KOPT-K1 (cell line): ENCODE measurements around the gene PLCH2.

Experiments used
- H3K27ac ChIP-seq: fragments of 200-600 bp; sonication (generic); 2 replicates; pipeline ENCODE4 v1.5.1; 2016; ENCODE audit warnings: antibody characterized with exemption, mild to moderate bottlenecking, low read depth, low read length; ENCODE audit not compliant: poor library complexity, severe bottlenecking
- H3K36me3 ChIP-seq: fragments of 200-600 bp; sonication (generic); 2 replicates; pipeline ENCODE4 v1.5.1; 2017; ENCODE audit warnings: antibody characterized with exemption, mild to moderate bottlenecking, low read length, moderate library complexity; ENCODE audit not compliant: insufficient read depth
- H3K9me3 ChIP-seq: fragments of 200-600 bp; sonication (generic); 2 replicates; pipeline ENCODE4 v1.5.1; 2017; ENCODE audit warnings: antibody characterized with exemption, low read length, mild to moderate bottlenecking; ENCODE audit not compliant: insufficient read depth, poor library complexity, severe bottlenecking

PLCH2 gene

DNA sequence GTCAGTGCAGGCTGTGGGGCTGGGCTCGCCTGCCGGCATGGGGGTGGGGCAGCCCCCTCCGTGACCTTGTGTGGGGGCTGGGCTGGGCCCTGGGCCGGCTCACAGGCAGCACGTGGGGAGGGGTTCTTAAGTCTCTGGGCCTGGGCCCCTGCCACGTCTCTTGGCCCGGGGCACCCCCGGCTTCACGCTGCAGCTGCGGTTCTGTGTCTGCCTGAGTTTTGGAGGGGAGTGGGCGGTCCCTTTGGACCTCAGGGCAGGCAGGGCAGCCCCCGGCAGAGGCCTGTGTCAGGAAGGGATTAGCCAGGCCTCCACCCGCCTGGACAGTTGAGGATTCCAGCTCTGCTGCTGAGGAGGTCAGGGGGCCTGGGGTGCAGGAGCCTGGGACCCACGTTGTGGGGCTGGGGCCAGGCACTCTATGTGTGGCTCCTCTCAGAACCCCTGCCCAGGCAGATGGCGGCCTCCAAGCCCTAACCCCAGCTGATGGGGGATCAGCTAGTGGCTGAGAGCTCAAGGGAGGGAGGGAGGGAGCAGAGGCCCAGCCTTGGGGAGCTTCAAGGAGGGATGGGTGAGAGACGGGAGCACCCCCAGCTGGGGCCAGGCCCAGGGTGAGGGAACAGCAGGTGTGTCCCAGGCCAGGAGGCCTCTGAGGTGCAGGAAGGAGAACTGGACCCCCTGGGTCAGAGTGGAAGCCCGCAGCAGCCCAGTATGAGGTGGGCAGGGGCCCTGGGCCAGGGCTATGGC lies 1.8 kb upstream of the PLCH2 start:
- Histone ChIP-seq H3K27ac (no peak overlapping the region), H3K9me3 (no peaks in the 10 kb centered on the region), H3K36me3 (no peaks in the 10 kb centered on the region)

DNA sequence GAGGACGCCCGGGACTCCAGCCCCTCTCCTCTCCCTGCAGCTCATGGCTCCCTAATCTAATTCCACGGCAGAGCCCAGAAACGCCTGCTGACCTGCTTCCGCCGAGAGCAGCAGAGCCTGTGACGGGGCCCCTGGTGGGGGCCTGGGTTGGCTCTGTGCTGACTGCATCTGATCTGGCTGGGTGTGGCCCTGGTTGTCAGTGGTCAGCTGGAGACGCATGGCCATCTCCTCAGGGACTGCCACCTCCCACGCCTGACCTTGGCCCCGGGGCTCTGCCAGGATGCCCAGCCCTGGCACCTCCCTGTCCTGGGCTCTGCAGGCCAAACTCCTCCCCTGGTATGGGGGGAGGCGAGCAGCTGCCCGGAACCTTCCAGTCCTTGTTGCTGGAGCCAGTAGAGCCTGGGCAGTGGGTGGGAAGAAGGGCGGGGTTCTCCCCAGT lies 1.1 kb upstream of the PLCH2 start:
- Histone ChIP-seq H3K36me3 (no peaks in the 10 kb centered on the region), H3K9me3 (no peaks in the 10 kb centered on the region), H3K27ac (no peak overlapping the region)

DNA sequence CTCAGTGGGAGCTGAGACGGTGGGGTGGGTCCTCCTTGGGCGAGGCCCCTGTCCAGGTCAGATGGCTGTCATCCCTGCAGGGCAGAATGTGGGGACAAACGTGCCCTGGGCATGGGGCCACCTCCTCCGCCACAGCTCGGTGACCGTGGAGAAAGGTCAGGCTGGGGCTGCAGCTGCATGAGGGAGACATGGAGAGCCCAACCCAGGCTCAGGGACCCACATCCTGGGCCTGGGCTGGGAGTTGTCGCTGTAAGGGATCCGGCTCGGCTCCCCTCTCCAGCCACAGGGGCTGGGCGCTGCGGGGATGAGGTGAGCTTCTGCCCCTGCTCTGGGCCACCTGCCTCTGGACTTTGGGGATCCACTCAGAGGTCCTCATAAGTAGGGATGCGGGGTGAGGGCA lies 518 bp upstream of the PLCH2 start:
- Histone ChIP-seq H3K9me3 (no peaks in the 10 kb centered on the region), H3K36me3 (no peaks in the 10 kb centered on the region), H3K27ac (no peak overlapping the region)

DNA sequence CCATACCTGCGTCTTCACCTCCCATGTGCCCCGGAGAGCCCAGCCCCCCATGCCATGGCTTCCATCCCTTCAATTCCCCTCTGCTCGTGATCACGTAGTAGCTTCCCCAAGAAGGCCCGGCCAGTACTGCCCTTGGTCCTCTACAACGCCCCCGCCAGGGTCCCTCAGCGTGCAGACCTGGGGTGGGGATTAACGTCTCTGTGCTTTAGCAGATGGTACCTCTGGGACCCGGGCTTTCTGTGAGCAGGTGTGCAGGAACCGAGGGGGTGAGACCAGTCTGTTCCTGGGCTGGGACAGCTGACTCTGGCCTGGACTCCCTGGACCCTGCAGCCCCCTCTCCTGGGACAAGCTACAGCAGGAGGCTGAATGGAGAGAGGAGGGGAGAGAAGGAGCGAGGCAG lies 1.2 kb downstream of the PLCH2 start:
- Histone ChIP-seq H3K36me3 (no peaks in the 10 kb centered on the region), H3K9me3 (no peaks in the 10 kb centered on the region), H3K27ac (no peak overlapping the region)

DNA sequence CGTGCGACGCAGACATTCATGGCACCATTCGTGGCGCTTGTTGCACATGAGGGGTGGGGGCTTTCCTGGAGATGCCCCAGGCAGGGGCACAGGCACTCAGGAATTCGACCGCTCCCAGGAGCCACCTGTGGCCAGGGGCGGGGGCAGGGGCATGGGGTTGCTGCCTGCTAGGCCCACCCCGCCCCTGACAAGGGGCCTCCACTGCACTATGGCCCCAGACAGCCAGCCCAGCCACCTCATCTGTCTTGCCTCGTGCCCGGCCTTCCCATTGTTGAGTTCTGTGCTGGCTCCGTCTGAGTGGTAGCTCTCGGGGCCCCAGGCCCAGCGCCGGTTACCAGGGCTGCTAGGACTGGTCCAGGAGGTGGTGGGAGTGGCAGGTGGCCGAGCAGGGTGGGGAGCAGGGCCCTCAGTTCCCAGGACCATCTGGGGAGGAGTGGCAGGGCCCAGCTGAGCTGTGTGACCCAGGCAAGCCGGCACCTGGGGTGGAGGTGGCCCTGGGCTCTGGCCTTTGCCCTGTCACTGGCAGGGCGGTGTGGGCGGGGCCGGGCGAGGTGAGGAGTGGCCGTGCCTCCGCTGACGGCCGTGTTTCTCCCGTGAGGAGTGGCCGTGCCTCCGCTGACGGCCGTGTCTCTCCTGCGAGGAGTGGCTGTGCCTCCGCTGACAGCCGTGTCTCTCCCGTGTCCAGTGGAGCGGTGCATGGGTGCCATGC lies 1.9 kb downstream of the PLCH2 start:
- Histone ChIP-seq H3K36me3 (no peaks in the 10 kb centered on the region), H3K27ac (no peak overlapping the region), H3K9me3 (no peaks in the 10 kb centered on the region)

DNA sequence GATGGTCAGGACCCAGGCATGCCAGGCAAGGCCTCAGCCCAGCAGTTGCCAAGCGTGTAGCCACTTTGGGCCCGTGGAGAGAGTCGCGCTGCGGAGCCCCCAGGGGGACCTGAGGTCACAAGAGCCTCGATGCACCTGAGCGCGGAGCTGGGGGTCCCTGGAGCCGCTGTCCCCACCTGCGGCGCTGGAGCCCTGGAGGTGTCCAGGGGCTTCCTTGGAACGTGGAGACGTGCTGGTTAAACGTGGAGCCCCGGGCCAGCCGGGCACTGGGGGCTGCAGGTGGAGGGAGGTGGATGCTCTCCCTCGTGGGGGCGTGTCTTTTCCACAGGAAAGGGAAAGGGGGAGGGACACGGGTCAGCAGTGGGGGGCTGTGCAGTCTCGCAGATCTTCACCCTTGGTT lies 3.1 kb downstream of the PLCH2 start:
- no peaks in the 10 kb centered on the region for H3K9me3 ChIP-seq
- no peaks in the 10 kb centered on the region for H3K36me3 ChIP-seq
- H3K27ac ChIP-seq, result no peak overlapping the region

DNA sequence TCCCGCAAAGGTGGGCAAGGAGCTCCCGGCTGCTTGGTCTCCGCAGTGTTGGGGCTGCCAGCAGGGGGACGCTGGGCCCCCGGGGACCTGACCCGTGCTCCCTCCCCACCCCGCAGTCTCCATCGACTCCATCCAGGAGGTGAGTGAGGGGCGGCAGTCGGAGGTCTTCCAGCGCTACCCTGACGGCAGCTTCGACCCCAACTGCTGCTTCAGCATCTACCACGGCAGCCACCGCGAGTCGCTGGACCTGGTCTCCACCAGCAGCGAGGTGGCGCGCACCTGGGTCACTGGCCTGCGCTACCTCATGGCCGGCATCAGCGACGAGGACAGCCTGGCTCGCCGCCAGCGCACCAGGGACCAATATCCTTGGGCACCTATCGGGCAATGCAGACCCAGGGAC lies 3.5 kb downstream of the PLCH2 start:
- H3K27ac ChIP-seq, result no peak overlapping the region
- no peaks in the 10 kb centered on the region for H3K36me3 ChIP-seq
- H3K9me3 ChIP-seq, result no peaks in the 10 kb centered on the region

DNA sequence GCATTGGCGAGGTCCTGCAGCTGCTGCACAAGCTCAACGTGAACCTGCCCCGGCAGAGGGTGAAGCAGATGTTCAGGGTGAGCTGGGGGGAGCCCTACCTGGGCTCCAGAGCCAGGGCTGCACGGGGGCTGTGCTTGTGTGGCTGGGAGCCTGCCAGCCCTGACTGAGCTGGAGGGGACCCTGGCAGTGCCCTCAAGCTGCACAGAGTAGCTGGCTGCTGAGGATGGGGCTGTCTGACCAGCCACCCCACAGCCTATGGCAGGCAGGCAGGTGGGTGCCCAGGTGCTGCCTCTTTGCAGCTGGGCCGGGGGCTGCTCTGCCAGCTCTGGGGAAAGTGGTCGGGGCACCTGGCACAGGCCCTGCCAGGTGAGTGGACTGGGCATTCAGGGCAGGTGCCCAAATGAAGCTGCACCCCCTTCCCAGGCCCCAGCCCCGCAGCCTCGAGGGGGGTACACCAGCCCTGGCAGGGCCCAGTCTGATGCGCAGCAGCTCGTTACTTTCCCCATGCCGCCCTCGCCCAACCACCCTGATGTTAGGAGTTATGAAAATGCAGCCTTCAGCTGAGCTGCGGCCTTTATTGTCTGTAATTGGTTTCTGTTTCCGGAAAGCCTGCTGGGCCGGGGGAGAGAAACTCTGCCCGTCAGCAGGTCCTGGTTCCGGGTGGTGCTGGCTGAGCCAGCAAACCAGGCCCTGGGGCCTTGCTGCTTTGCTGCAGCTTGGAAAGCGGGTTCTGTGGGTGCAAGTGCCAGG lies 4.3 kb downstream of the PLCH2 start:
- no peak overlapping the region for H3K27ac ChIP-seq
- no peaks in the 10 kb centered on the region for H3K36me3 ChIP-seq
- H3K9me3 ChIP-seq, result no peaks in the 10 kb centered on the region

DNA sequence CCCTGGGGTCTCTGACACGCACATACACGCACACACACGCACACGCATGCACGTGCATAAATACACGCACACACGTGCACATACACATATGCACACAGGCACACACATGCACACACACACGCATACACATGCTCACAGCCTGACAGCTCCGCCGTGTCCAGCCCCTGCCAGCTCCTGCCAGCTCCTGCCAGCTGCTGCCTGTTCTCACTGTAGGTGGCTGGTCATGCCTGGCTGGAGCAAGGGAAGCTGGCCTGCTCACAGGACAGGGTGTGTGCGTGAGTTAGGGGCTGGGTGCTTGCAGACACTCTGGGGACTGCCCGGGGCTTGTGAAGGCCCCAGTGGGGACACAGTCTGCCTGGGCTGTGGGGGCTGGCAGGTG lies 4.9 kb downstream of the PLCH2 start:
- no peaks in the 10 kb centered on the region for H3K36me3 ChIP-seq
- no peak overlapping the region for H3K27ac ChIP-seq
- no peaks in the 10 kb centered on the region for H3K9me3 ChIP-seq

DNA sequence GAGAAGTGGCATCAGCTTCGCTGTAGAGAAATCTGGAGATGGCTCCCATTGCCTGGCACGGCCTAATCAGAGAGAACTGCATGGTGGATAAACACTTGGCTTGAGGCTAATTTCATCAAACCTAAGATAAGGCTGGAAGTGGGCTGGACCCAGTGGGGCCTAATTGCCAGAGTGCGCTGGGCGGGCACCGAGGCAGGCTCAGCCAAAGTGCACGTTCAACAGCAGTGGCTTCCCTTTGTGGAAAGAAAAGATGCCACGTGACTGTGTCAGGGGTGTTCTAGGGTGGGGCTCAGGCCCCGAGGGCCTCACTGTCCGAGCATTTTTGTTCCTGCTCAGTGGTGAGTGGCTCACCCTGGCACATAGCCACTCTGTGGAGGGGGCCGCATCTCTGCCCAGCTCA lies 5.8 kb downstream of the PLCH2 start:
- no peak overlapping the region for H3K27ac ChIP-seq
- H3K36me3 ChIP-seq, result no peaks in the 10 kb centered on the region
- no peaks in the 10 kb centered on the region for H3K9me3 ChIP-seq

DNA sequence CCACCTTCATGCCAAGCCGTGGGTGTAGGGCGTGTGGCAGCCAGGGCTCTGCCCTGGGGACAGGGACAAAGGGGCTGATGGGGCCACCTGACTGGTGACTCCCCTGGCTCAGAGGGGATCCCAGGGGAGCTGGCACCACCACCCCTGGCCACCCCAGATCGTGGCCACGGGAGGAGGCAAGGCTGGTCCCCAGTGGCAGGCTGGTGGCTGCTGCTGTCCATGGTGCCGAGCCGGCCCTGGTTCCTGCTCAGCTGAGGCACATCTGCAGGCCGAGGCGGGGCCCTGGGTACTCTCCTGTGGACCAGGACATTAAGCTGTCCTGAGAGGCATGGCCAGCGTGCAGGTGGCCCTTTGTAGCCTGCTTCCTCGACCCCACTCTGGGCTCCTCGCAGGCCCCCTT lies 6.5 kb downstream of the PLCH2 start:
- Histone ChIP-seq H3K27ac (no peak overlapping the region), H3K36me3 (no peaks in the 10 kb centered on the region), H3K9me3 (no peaks in the 10 kb centered on the region)

DNA sequence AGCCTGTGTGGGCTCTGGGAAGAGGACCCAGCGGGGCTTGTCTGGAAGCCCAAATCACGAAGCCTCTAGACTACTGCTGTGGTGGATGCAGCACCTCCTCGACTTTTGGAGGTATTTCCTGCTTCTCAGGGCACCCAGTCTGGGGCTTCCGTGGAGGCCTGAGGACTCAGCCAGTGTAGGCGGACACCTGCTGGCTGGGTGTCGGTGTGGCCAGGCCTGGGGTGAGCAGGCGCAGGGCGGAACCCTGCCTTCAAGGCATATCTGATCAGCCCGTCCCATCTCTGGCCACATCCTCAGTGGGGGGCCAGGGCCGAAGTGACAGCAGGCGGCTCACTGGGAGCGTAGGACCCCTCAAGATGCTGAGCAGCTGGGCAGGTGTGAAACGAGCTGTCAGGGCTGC lies 6.9 kb downstream of the PLCH2 start:
- Histone ChIP-seq H3K9me3 (peaks cover 3% of the 10 kb centered on the region), H3K36me3 (no peaks in the 10 kb centered on the region), H3K27ac (no peak overlapping the region)

DNA sequence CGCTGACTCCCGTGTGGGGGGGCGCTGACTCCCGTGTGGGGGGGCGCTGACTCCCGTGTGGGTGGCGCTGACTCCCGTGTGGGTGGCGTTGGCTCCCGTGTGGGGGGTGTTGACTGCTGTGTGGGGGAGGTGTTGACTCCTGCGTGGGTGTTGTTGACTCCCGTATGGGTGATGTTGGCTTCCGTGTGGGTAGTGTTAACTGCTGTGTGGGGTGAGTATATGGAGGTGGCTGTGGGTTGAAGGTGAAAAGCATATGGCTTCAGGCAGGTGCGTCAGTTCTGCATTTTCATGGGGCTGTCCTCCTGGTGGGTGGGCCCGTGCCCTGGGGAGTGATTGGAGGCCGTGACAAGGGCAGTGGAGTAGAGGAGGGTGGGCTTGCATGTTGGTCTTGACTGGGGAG lies 7.9 kb downstream of the PLCH2 start:
- Histone ChIP-seq H3K9me3 (peaks cover 12% of the 10 kb centered on the region), H3K27ac (no peak overlapping the region), H3K36me3 (no peaks in the 10 kb centered on the region)

DNA sequence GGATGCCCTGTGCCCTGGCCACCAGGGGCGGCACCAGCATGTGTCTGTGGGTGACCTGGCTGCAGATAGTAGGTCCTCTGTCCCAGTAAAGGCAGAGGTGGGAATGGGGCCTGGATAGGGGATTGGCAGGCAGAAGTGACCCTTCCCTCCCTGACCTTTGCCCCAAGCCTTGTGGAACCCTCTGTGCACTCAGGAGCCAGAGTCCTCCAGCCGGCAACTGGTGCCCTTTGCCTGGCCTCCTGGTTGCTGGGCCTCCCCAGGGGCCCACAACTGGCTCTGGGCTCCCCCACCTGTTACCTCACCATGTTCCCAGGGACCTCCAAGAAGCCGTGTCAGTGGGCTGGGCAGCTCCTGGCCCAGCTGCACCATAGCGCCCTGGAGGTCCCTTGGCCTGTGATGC lies 10.0 kb downstream of the PLCH2 start:
- peaks cover 15% of the 10 kb centered on the region for H3K9me3 ChIP-seq
- no peak overlapping the region for H3K27ac ChIP-seq
- H3K36me3 ChIP-seq, result no peaks in the 10 kb centered on the region

DNA sequence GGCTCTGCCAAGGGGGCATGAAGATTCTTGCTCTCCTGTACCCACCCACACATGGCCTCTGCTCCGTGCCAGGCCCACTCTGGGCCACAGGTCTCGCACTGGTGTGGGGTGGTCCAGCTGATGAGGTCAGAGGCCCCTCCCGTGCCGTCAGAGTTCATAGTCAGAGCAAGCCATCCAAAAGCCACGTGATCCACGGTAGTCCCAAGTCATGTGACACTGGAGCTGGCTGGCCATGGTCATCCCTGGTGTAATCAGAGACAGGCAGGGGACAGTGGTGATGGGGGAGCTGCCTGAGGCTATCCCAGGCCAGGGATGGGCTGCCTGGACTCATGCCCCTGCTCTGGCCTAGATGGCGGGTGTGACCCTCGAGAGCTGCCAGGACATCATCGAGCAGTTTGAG lies 10.5 kb downstream of the PLCH2 start:
- peaks cover 15% of the 10 kb centered on the region for H3K9me3 ChIP-seq
- H3K36me3 ChIP-seq, result no peaks in the 10 kb centered on the region
- no peak overlapping the region for H3K27ac ChIP-seq
